Right lobe of liver (tissue), 6 donors: Measurements from ENCODE around the gene MT1M. TPM values are rescaled to one million over a fixed set of nuclear protein-coding genes. Genes with fewer than 3 reads are reported as not detected.

Source experiments
- ATAC-seq, 4 donors: fragments of 200-7000 bp; cut with Tn5 transposase; one replicate each; pipeline ENCODE4 v1.9.1; 2020; ENCODE audit warnings: mild to moderate bottlenecking in 4 of 4, moderate library complexity in 4 of 4
- DNase-seq, 3 donors: peaks; one replicate each; pipeline ENCODE4 v3.0.0-alpha.2; 2020
- H3K27ac ChIP-seq, 3 donors: fragments of 200-600 bp; one replicate each; pipeline ENCODE4 v1.8.0; 2022
- H3K27me3 ChIP-seq, 2 donors: fragments of 200-600 bp; one replicate each; pipeline ENCODE4 v1.8.0; 2022
- H3K36me3 ChIP-seq, 4 donors: fragments of 200-600 bp; sonication (generic) in 1 of 4; one replicate each; pipeline versions ENCODE4 v1.5.1 to v1.8.0; 2017 to 2022; ENCODE audit warnings: control low read depth in 1 of 4
- H3K4me1 ChIP-seq, 4 donors: fragments of 200-600 bp; sonication (generic) in 1 of 4; one replicate each; pipeline versions ENCODE4 v1.5.1 to v1.8.0; 2017 to 2022; ENCODE audit warnings: control low read depth in 1 of 4
- H3K4me3 ChIP-seq, 3 donors: fragments of 200-600 bp; one replicate each; pipeline ENCODE4 v1.8.0; 2022
- H3K9me3 ChIP-seq, 4 donors: fragments of 200-600 bp; sonication (generic) in 1 of 4; one replicate each; pipeline versions ENCODE4 v1.5.1 to v1.8.0; 2017 to 2022; ENCODE audit warnings: control low read depth in 1 of 4
- CTCF ChIP-seq, 4 donors: fragments of 200-600 bp in 3 of 4; fragments of 450-650 bp in 1 of 4; IDR thresholded peaks; one replicate each; pipeline versions ENCODE4 v1.5.1 to v1.8.0; 2016 to 2022; ENCODE audit warnings: antibody characterized with exemption in 4 of 4, mild to moderate bottlenecking in 2 of 4
- POLR2A ChIP-seq: fragments of 450-650 bp; IDR thresholded peaks from one replicate; pipeline ENCODE4 v1.6.1; 2017; ENCODE audit warnings: antibody characterized with exemption, mild to moderate bottlenecking
- WGBS: methylation state at CpG from one replicate; pipeline ENCODE4 v1.1.6; 2018; ENCODE audit warnings: low coverage, low lambda C conversion rate; ENCODE audit not compliant: insufficient coverage; ENCODE audit errors: missing lambda C conversion rate; 5-methylcytosine and 5-hydroxymethylcytosine counted together
- intact Hi-C, 2 donors: fragments of 100-400 bp; cut with DNase I; formaldehyde crosslinking; loops; one replicate each; pipeline versions ENCODE4 v1.11.2 to v1.14.1; 2022
- total RNA-seq, 6 experiments: library from RNA; depleted of rRNA in 2 of 6; stranded (reverse); fragments of >200 nt in 2 of 6; fragmentation: NEBNext Ultra II Directional in 3 of 6; extraction: Animal tissue kit (Norgen Biotek cat#: 25700) in 3 of 6; gene quantifications; one replicate each; pipeline versions ENCODE4 v1.1.0 to v1.2.4, GENCODE V29; 2016 to 2023
- donor health status: DM: no; HTN: yes; CAD: no.
- donor health status: DM: no; HTN: no; CAD: no.
- donor health status: DM: no; HTN: no; CAD: no.
- donor health status: DM: no; HTN: yes; CAD: no.
- donor health status: DM: no; HTN: yes; CAD: no.

Gene MT1M
- total RNA-seq, 6 experiments from 2014 or later: 8.6 to 569 (median 84.5) TPM

GRCh38 chr16:56625140-56625942 is 7.1 kb upstream of the MT1M start, which contains the start of gene MT1E:
TSS of gene MT1E (plus strand) at chr16:56625781. CDS start at chr16:56625852, 71 bp downstream.
- intact Hi-C loops: no loop called here
- TF ChIP-seq POLR2A (peak; percentile 98), CTCF (IDR thresholded peaks at IDR 0.05) (no peak)
- DNase-seq (peak; percentile 80 to 92 (median 88)), ATAC-seq (peak; percentile 79 to 92 (median 86))
- Histone ChIP-seq H3K4me1 (peaks cover 0 to 10% (median 4%) of the 10 kb centered on the region in 4 donors), H3K9me3 (no peaks in the 10 kb centered on the region), H3K4me3 (peak within 1 kb of the TSS; percentile 83 to 90 (median 85)), H3K36me3 (no peaks in the 10 kb centered on the region), H3K27ac (peak within 1 kb of the TSS; percentile 93 to 96 (median 95)), H3K27me3 (no peaks in the 10 kb centered on the region)
- 1% methylated on average over 11 of the region's 62 CpGs for WGBS

GRCh38 chr16:56625943-56626654 is 6.4 kb upstream of the MT1M start:
- intact Hi-C loops: no loop called here
- peaks cover 0 to 13% (median 5%) of the 10 kb centered on the region in 4 donors for H3K4me1 ChIP-seq
- DNase-seq: no peak
- H3K9me3 ChIP-seq: no peaks in the 10 kb centered on the region
- H3K36me3 ChIP-seq: no peaks in the 10 kb centered on the region
- no peaks in the 10 kb centered on the region for H3K27me3 ChIP-seq
- TF ChIP-seq CTCF (IDR thresholded peaks at IDR 0.05) (peak in 1 of 4 donors; percentile 11), POLR2A (peak; percentile 81)
- H3K4me3 ChIP-seq: peak overlapping the region; percentile 83 to 90 (median 85)
- H3K27ac ChIP-seq: peak overlapping the region; percentile 93 to 96 (median 95)
- WGBS: 5% methylated on average over 8 of the region's 16 CpGs
- peak; percentile 33 to 52 (median 42) for ATAC-seq

GRCh38 chr16:56626685-56627084 is 5.8 kb upstream of the MT1M start:
- H3K27ac ChIP-seq: peak overlapping the region; percentile 93 to 96 (median 95)
- H3K4me1 ChIP-seq: peaks cover 0 to 18% (median 2%) of the 10 kb centered on the region in 4 donors
- no peaks in the 10 kb centered on the region for H3K36me3 ChIP-seq
- no peak for DNase-seq
- WGBS: 8% methylated on average over 4 of the region's 7 CpGs
- peak in 3 of 4 donors; percentile 1 to 5 (median 3) for ATAC-seq
- no peak for TF ChIP-seq POLR2A
- no peak for TF ChIP-seq CTCF (IDR thresholded peaks at IDR 0.05)
- intact Hi-C loops: no loop called here
- peak overlapping the region; percentile 83 to 90 (median 85) for H3K4me3 ChIP-seq
- H3K27me3 ChIP-seq: no peaks in the 10 kb centered on the region
- no peaks in the 10 kb centered on the region for H3K9me3 ChIP-seq

GRCh38 chr16:56628486-56629350 is 3.7 kb upstream of the MT1M start:
- H3K27ac ChIP-seq: peak overlapping the region in 2 of 3 donors; percentile 95 to 96
- TF ChIP-seq CTCF (IDR thresholded peaks at IDR 0.05) (no peak), POLR2A (no peak)
- WGBS: 27% methylated on average over 6 of the region's 9 CpGs
- H3K9me3 ChIP-seq: no peaks in the 10 kb centered on the region
- no peak overlapping the region for H3K4me3 ChIP-seq
- H3K4me1 ChIP-seq: peaks cover 0 to 19% (median 0%) of the 10 kb centered on the region in 4 donors
- DNase-seq (no peak), ATAC-seq (no peak)
- intact Hi-C loops: no loop called here
- no peaks in the 10 kb centered on the region for H3K27me3 ChIP-seq
- H3K36me3 ChIP-seq: no peaks in the 10 kb centered on the region
